ENCODE results near the gene PIK3R1. TPM values are rescaled to one million over a fixed set of nuclear protein-coding genes. Genes with fewer than 3 reads are reported as not detected.
A peak's percentile ranks its signal among the peaks of the same experiment; 100 is the strongest.

The PIK3R1 gene
- total RNA-seq, 4 donors from 2014 or later, result 44.9 to 222 (median 81.6) TPM

DNA sequence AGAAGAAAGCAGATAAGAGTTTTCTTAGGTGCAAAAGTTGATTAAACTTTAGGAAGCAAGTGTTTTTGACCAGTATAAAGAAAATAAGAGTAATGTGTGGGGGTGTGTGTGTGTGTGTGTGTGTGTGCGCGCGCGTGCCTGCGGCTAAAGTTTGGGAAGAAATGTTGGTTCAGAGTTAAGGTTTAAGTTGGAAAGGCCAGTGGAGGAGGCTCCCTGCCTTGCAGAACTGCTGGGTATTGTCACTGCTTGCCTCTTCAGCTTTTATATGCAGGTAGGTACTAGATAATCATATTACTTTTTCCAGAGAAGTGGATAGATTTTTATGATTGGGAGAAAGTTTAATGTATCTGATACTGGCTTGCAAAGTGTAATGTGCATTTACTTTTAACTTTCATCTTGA is 2.0 kb downstream of the PIK3R1 start:
- H3K27me3 ChIP-seq, result no peaks in the 10 kb centered on the region
- in situ Hi-C loops (cut with MboI; ENCODE audit: low pct_ligation_motif_present in 1 of 4, low pct_unique_long_range_greater_than_20kb in 1 of 4, low sequenced_read_pairs in 3 of 4), result no loop called here
- intact Hi-C loops (cut with DNase I; ENCODE audit: low total_unique reads), result no loop called here
- H3K36me3 ChIP-seq, result no peaks in the 10 kb centered on the region
- no peak for DNase-seq
- 16 to 17% methylated on average over 5 of the region's 5 CpGs for WGBS, 2 donors (ENCODE audit: low coverage in 1 of 2)
- peak overlapping the region; percentile 72 to 89 (median 84) for H3K4me3 ChIP-seq
- peak overlapping the region; percentile 96 to 99 (median 99) for H3K27ac ChIP-seq
- H3K9me3 ChIP-seq, result no peaks in the 10 kb centered on the region
- H3K4me1 ChIP-seq, result peaks cover 8 to 51% (median 36%) of the 10 kb centered on the region in 4 donors
- TF ChIP-seq EP300 (IDR thresholded peaks at IDR 0.05; ENCODE audit: low read depth) (no peak), POLR2AphosphoS5 (IDR thresholded peaks at IDR 0.05) (peak in 1 of 3 donors; percentile 9)

DNA sequence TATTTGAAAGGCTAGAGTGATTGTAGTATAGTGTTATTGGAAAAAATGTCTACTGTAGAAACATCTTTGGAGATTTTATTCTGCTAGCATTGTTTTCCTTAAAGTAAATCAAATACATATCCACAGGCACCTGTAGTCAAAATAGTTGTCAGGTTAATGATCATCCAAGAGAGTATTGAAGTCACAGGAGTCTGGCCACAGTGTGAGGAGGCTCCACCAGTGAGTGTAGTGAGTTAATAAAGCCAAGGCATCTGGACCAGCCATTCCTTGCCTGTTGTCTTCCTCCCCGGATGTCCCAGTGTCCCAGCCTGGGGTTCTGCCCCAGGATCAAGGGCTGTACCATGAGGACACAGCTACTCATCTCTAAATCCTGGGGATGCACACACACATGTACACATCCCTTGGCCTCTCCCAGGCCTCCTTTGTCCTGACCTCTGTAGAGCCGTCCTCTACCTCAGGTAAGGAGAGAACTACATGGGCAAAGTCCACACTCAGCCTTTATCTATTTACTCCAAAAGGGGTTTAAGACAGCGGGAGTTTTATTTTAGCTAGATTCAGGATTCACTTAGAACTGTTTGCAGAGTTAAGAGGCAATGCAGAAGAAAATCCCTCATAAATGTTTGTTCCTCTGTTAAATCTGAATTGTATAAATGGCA is 3.7 kb downstream of the PIK3R1 start:
- Histone ChIP-seq H3K4me1 (peaks cover 13 to 63% (median 48%) of the 10 kb centered on the region in 4 donors), H3K27me3 (no peaks in the 10 kb centered on the region), H3K27ac (peak overlapping the region in 3 of 4 donors; percentile 5 to 99 (median 36)), H3K36me3 (no peaks in the 10 kb centered on the region), H3K4me3 (peak overlapping the region in 3 of 4 donors; percentile 11 to 84 (median 72)), H3K9me3 (no peaks in the 10 kb centered on the region)
- no peak for TF ChIP-seq POLR2AphosphoS5 (IDR thresholded peaks at IDR 0.05)
- no peak for TF ChIP-seq EP300 (IDR thresholded peaks at IDR 0.05; ENCODE audit: low read depth)
- TF ChIP-seq, protein P1, sequence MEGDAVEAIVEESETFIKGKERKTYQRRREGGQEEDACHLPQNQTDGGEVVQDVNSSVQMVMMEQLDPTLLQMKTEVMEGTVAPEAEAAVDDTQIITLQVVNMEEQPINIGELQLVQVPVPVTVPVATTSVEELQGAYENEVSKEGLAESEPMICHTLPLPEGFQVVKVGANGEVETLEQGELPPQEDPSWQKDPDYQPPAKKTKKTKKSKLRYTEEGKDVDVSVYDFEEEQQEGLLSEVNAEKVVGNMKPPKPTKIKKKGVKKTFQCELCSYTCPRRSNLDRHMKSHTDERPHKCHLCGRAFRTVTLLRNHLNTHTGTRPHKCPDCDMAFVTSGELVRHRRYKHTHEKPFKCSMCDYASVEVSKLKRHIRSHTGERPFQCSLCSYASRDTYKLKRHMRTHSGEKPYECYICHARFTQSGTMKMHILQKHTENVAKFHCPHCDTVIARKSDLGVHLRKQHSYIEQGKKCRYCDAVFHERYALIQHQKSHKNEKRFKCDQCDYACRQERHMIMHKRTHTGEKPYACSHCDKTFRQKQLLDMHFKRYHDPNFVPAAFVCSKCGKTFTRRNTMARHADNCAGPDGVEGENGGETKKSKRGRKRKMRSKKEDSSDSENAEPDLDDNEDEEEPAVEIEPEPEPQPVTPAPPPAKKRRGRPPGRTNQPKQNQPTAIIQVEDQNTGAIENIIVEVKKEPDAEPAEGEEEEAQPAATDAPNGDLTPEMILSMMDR (IDR thresholded peaks at IDR 0.05), result no peak
- TF ChIP-seq POLR2A (IDR thresholded peaks at IDR 0.05), result no peak
- 35 to 52% methylated on average over 2 to 3 of the region's 3 CpGs for WGBS, 2 donors (ENCODE audit: low coverage in 1 of 2)
- intact Hi-C loops (cut with DNase I; ENCODE audit: low total_unique reads), result no loop called here
- in situ Hi-C loops (cut with MboI; ENCODE audit: low pct_ligation_motif_present in 1 of 4, low pct_unique_long_range_greater_than_20kb in 1 of 4, low sequenced_read_pairs in 3 of 4), result no loop called here
- no peak for DNase-seq

DNA sequence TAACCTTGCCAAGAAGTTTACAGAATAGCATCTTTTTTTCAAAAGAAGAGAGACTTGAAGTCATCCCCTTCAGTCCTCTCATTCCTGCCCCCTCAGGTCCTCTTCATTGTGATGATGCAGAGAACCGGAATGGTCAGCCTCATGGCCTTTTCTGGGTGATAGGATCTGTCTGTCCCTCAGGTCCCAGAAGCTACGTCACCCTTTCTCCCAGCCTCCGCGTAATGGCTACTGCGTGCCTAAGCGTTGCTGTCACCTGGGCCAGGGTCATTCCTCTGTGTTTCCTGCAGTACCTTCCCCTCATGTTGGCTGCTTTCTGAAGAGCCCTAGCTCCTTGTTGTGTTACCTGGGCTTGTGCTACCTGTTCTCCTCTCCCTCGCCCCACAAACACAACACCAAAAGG is 4.7 kb downstream of the PIK3R1 start:
- no peak overlapping the region for H3K4me3 ChIP-seq
- DNase-seq, result no peak
- no peaks in the 10 kb centered on the region for H3K9me3 ChIP-seq
- no peaks in the 10 kb centered on the region for H3K27me3 ChIP-seq
- in situ Hi-C loops (cut with MboI; ENCODE audit: low pct_ligation_motif_present in 1 of 4, low pct_unique_long_range_greater_than_20kb in 1 of 4, low sequenced_read_pairs in 3 of 4), result no loop called here
- H3K36me3 ChIP-seq, result no peaks in the 10 kb centered on the region
- intact Hi-C loops (cut with DNase I; ENCODE audit: low total_unique reads), result no loop called here
- WGBS, 2 donors (ENCODE audit: low coverage in 1 of 2), result 93 to 97% methylated on average over 5 to 7 of the region's 7 CpGs
- TF ChIP-seq POLR2A (IDR thresholded peaks at IDR 0.05) (no peak), POLR2AphosphoS5 (IDR thresholded peaks at IDR 0.05) (no peak), EP300 (IDR thresholded peaks at IDR 0.05; ENCODE audit: low read depth) (no peak)
- TF ChIP-seq, protein P1 (IDR thresholded peaks at IDR 0.05), result no peak
- H3K27ac ChIP-seq, result no peak overlapping the region
- H3K4me1 ChIP-seq, result peaks cover 13 to 69% (median 53%) of the 10 kb centered on the region in 4 donors

DNA sequence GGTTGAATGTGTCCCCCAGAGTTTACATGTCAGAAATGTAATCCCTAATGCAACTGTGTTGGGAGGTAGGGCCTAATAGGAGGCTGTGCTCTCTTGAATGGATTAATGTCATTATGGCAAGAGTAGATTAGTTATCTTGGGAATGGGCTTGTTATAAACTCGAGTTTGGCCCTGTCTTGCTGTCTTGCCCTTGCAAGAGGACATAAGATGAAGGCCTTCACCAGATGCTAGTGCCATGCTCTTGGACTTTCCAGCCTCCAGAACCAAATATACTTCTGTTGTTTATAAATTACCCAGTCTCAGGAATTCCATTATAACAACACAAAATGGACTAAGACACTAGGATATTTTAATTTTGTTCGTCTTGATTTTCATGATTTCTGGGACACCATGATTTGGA is 5.4 kb downstream of the PIK3R1 start:
- Histone ChIP-seq H3K27me3 (no peaks in the 10 kb centered on the region), H3K36me3 (no peaks in the 10 kb centered on the region), H3K9me3 (no peaks in the 10 kb centered on the region), H3K4me1 (peaks cover 19 to 76% (median 60%) of the 10 kb centered on the region in 4 donors), H3K27ac (no peak overlapping the region), H3K4me3 (no peak overlapping the region)
- in situ Hi-C loops (cut with MboI; ENCODE audit: low pct_ligation_motif_present in 1 of 4, low pct_unique_long_range_greater_than_20kb in 1 of 4, low sequenced_read_pairs in 3 of 4) (no loop called here), intact Hi-C loops (cut with DNase I; ENCODE audit: low total_unique reads) (no loop called here)
- TF ChIP-seq POLR2AphosphoS5 (IDR thresholded peaks at IDR 0.05) (no peak), POLR2A (IDR thresholded peaks at IDR 0.05) (no peak), EP300 (IDR thresholded peaks at IDR 0.05; ENCODE audit: low read depth) (no peak)
- TF ChIP-seq, protein P1 (IDR thresholded peaks at IDR 0.05), result no peak
- DNase-seq, result no peak
- WGBS, 2 donors (ENCODE audit: low coverage in 1 of 2), result 89 to 90% methylated on average over 1 to 2 of the region's 2 CpGs
